Myocyte (in vitro differentiated cells): ENCODE measurements around the gene ZMYM2. TPM values are rescaled to one million over a fixed set of nuclear protein-coding genes. Genes with fewer than 3 reads are reported as not detected.

ENCODE experiments used
- DNase-seq: peaks from one replicate; pipeline ENCODE4 v3.0.0-alpha.2; 2012; ENCODE audit warnings: low read depth
- total RNA-seq: library from RNA; depleted of rRNA; stranded (reverse); fragments of >200 nt; gene quantifications from 2 replicates; pipeline ENCODE4 v1.2.3, GENCODE V29; 2014

The ZMYM2 gene
- total RNA-seq, 1 donor from 2014 or later = 98.3 TPM

GRCh38 chr13:20102525-20103180 lies 144.1 kb downstream of the ZMYM2 start:
- DNase-seq = no peak

DNA sequence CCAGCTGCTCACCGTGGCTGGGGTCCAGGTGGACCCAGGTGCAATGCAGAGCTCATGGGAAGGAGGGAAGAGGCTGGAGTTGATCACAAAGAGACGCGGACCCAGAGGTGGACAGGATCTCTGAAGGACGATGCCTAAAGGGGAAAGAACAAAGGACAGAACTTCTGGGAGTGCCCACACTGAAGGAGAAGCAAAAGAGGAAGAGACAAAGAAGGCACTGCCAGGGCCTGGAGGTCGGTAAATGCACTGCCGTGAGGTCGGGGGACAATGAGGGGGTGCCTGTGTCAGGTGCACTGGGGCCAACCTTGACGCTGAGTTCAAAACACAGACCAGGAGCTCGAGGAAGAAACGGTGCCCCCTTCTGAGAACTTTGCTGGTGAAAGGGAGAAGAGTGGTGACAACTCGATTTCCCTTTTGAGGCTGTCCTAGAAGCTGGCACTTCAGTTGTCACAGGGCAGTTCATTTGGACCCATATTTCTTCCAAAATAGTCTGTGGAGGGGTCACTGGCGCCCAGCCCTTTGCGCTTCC lies 146.7 kb downstream of the ZMYM2 start:
- DNase-seq = no peak

GRCh38 chr13:20106742-20107141 lies 148.2 kb downstream of the ZMYM2 start:
- DNase-seq = no peak

DNA sequence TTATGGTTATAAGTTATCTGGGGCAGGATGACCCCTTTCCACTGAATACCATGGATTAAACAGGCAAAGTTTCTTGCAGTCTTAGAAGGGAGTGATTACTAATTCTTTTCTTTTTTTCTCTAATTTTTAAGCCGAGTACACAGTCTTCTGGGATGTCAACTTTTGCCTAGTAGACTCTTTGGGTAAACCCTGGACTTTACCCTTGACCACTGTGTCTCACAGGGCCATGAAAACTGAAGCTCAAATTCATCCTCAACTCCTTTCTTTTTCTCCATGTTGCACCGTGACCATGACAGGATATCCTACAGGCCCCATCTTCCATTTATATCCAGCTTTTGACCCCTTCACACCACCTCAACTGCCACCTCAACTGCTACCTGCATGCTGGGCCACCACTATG lies 150.5 kb downstream of the ZMYM2 start:
- no peak for DNase-seq

DNA sequence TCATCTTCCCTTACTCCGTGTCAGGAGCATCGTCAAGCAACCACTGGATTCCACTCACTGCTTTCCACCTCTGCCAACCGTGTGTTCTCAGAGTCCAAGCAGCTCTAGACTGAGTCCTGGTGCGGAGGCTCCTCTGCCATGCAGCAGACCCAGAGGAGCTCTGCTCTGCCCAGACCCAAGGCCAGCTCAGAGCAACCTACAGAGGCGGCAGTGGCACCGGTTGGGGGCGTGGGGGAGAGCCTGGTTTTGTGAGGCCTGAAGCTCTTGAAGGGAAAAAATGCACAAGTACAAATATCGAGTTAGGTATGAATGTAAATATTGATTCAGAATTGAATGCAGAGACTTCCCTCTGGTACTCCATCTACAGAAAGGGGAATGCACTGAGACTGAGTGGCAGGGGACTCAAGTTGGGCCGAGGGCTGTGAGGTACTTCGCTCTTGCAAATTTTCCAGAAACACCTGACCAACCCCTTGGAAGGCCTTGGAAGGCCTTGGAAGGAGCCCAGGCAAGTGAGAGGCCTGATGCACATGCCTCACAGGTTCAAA lies 155.6 kb downstream of the ZMYM2 start:
- DNase-seq = no peak

DNA sequence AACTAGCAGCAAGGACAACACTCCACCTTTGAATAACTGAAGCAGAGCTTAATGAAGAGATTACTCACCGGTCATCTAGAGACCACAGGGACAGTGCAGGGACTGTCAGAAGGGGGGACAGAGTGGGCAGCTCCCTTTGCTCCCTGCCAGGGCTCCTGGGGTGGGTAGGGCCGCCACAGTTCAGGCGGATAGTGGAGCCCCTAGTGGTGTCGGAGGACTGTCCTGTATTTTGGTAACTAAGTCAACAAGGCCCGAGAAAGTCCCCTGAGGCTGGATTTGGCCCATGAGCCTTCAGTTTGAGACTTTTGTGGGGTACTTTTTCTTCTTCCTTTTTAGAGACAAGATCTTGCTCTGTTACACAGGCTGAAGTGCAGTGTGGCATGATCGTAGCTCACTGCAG lies 157.7 kb downstream of the ZMYM2 start:
- DNase-seq = no peak

DNA sequence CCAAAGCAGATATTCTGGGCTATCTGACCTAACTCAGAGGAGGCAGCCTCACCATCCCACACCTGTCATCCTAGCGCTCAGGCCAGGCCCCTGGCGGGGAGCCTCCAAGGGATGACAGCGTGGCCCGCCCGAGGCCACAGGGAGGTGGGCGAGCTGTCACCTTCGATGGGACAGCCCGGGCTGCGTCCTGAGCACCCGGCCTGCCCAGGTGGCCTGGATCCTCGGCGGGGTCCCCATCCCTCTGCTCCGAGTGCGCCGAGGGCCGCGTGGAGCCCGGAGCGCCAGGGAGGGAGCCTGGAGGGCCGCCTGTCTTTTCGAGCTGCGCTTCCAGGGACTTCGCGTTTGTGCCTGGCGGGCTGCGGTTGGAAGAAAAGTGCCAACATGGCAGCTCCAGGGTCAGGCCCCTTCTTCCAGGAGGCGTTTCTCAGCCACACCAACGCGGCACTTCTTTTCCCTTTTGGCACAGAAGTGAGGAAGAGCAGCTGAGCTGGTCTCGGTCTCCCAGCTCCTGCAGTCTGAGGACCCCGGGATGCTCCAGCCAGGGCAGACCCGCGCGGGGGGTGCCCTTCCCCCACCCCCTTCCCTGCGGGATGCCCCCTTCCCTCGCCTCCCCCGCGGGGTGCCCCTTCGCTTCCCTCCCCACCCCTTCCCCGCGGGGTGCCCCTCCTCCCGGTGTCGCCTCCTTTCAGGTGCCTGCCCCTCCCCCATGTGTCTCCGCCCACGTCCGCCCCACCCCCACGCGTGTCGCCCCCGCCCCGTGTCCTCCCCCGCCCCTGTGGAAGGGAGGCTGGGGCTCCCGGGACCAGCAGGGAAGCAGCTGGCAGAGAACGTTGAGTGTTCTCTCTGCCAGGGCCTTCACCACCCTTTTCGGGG lies 160.0 kb downstream of the ZMYM2 start:
- peak; percentile 47 for DNase-seq

- DNase-seq = no peak
Observed at GRCh38 chr13:20119960-20120359, 161.4 kb downstream of the ZMYM2 start.

DNA sequence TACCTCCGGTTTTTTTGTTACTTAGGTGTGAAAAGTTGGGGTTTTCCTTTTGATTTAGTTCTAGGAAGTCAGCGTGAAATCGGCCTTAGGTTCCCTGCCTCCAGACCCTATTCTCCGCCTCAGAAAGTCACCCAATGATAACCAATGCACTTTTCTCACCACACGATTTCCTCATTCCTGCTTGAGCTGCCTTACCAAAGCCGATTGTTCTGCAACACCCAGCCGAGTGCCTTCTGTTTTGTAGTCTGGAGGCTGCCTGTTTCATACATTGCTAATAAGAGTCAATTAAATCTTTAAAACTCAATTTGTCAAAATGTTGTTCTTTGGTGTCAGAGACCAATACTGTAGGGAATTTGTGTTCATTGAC lies 162.6 kb downstream of the ZMYM2 start:
- no peak for DNase-seq

DNA sequence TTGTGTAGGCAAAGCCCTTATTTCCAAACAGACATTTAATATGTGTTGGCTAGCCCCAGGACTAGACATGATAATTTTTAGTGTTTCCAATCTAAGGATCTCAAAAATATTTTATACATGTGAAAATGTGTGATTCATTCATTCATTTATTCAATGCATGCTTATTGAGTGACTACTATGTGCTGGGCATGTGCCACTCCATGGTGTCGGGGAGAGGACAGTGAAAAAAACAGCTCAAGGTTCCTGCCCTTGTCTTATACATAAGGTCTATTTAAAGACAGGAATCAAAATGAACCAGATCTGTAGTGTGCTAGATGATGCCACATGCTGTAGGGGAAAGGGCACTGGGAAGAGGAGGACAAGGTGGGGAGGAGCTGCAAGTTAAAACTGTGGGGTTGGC lies 165.8 kb downstream of the ZMYM2 start:
- no peak for DNase-seq

DNA sequence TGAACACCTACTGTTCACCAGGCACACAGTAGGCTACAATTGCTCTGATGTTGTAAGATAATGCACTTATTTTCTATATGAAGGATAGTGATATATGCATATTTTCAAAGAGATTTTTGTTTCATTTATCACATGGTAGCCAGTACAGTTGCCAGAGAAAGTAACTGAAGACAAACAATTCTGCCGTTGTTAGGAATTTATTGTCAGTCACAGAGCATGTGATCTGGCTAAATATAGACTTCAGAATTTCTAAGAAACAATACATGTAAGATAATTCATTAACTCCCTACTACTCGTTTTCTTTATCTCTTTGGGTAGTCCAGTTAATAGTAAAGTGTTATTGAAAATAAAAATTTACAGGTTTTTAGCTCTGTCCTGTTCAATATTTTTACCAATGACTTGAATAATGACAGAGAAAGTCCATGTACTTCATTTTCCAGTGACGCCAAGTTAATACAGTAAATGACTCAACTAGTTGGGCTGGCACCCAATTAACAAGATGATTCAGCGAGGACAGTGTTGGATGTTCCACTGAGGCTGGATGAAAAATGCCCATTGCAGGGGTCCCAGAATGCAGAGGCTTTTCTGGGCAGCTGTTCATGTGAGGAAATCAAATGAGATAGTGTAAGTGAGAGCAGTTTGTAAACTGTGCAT lies 166.7 kb downstream of the ZMYM2 start:
- DNase-seq = peak; percentile 73

GRCh38 chr13:20125783-20126165 lies 167.2 kb downstream of the ZMYM2 start:
- no peak for DNase-seq

DNA sequence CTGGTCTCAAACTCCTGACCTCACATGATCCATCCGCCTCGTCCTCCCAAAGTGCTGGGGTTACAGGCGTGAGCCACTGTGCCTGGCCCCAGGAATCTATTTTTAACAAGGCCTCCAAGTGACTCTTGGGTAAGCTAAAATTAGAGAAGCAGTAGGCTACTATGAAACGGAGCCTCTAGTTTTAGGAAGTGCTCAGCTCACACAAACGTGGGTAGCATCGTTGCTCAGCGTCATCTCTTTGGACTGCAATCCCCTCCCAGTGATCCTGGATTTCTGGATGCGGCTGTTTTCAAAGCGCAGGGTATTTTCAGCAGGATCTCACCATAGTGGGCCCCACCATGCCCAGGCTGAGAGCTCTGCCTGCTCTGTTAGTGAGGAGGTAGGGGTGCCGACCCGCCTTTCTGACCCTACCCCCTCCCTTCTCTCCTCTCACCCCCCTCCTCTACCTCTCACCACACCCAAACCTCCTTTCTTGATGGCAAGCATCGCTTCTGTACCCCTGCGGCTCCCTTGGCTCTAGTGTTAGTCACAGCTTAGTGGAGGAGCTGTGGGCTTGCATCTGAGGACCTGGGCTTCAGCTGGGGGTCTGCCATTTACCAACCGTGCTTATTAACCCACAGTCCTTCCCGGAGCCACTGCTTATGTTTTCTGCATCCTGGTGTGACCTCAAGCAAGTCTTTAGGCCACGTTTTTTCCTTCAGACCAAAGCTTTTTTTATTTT lies 168.2 kb downstream of the ZMYM2 start:
- DNase-seq = peak; percentile 58

- DNase-seq = no peak
Observed at GRCh38 chr13:20127262-20127561, 168.7 kb downstream of the ZMYM2 start.

DNA sequence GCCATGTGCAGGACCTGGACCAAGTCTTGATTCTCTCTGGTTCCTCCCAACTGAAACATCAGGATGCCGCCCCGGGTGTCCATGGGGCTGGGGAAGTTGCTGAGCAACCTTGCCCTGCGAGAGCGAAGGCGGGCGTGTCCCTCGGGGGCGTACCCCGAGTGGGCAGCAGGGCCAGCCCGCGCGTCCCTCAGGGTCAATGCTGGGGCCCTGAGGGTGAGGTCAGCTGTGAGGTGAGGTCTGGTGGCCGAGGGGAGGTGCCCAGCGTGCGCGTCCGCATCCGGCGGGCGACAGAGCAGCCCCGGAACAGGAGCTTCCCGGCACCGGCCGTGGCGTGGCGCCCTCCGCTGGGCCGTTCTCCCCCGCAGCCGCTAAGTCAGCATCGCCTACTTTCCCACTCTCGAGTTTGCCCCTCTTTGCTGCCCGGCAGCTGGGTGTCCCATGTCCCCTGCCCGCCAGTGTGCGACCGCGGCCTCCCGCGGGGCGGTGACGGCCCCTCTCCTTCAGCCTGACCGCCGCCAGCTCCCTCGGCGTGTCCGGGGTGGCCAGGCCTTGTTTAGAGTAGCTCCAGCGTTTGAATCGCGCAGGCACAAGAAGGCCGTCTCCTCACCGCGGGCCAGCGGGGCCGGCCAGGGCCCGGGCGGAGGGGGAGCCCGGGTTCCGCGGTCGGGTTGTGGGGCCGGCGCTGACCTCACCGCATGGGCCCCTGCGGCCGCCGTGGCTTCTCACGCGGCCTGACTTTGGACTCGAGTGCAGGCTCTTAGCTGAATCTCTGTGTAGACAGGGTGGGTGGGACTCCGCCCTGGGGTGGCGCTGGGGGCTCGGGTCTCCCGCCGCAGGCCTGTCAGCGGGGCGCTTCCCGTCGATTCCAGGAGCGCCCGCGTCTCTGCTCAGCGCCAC lies 169.3 kb downstream of the ZMYM2 start:
- DNase-seq = peak; percentile 61

- no peak for DNase-seq
Observed at GRCh38 chr13:20128459-20128931, 170.0 kb downstream of the ZMYM2 start.

DNA sequence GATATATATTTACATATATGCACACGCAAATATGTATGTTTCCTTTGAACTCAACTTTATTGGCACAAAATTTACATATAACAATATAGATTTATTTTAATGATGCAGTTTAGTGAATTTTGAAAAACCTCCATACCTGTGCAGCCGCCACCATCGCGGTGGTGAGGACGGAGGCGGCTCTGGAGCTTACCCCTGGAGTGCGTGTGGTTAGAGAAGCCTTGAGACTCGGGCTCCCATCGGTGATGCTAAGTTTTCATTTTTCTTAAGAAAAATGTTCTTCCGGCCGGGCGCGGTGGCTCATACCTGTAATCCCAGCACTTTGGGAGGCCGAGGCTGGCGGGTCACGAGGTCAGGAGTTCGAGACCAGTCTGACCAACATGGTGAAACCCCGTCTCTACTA lies 170.5 kb downstream of the ZMYM2 start:
- no peak for DNase-seq

DNA sequence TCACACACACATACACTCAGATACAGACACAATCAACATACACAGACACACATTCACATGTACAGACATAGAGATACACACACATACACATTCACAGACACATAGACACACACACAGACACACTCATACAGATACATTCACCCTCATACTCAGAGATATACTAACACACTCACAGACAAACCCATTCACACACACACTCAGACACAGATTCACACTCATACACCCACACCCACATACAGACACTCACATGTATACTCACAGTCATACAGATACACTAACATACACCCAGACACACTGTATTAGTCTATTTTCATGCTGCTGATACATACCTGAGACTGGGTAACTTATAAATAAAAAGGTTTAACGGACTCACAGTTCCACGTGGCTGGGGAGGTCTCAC lies 171.5 kb downstream of the ZMYM2 start:
- no peak for DNase-seq

GRCh38 chr13:20130652-20131051 lies 172.1 kb downstream of the ZMYM2 start:
- DNase-seq = no peak
